HG02642 (cell line): ENCODE data around the gene RAPGEF4.

ENCODE experiments used
- ATAC-seq: cut with Tn5 transposase; IDR thresholded peaks from one replicate; pipeline ENCODE4 v1.9.1; 2021; ENCODE audit warnings: mild to moderate bottlenecking; ENCODE audit not compliant: unreplicated experiment, poor library complexity

Gene RAPGEF4

GRCh38 chr2:172819943-172820342, 84.3 kb downstream of the RAPGEF4 start:
- no peak for ATAC-seq

- ATAC-seq, result no peak
Observed at GRCh38 chr2:172821370-172822338, 86.0 kb downstream of the RAPGEF4 start.

DNA sequence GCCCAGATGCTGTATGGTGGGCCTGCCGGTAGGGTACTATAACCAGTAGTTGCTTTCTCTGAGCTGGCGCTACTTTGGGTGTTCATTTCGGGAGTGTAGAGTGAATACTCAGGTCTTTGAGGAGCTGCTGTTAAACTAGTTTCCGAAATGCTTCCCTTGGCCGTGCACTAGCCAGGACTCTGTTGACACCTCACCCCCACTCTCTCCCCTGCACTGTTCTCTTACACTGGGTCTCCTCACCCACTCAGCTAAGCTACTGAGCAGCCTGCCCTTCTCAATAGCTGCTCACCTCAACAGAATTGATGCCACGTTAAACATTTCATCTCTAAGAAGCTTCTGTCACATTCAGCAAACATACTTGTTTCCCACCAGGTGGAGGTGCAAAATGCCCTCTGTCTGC, 86.9 kb downstream of the RAPGEF4 start:
- ATAC-seq, result no peak

GRCh38 chr2:172823261-172823850, 87.7 kb downstream of the RAPGEF4 start:
- no peak for ATAC-seq

DNA sequence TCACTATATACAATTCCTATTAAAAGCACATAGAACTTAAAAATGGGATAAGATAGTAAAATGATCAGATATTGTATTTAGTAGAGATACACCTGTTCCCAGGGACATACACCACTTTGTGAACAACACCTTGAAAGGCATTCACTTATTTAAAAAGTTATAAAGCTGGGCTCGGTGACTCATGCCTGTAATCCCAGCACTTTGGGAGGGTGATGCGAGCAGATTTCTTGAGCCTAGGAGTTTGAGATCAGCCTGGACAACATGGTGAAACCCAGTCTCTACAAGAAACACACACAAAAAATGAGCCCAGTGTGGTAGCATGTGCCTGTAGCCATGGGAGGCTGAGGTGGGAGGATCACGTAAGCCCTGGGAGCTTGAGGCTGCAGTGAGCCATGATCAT, 90.9 kb downstream of the RAPGEF4 start:
- no peak for ATAC-seq

GRCh38 chr2:172829229-172829628, 93.6 kb downstream of the RAPGEF4 start:
- no peak for ATAC-seq

GRCh38 chr2:172830482-172830881, 94.8 kb downstream of the RAPGEF4 start:
- ATAC-seq, result no peak

DNA sequence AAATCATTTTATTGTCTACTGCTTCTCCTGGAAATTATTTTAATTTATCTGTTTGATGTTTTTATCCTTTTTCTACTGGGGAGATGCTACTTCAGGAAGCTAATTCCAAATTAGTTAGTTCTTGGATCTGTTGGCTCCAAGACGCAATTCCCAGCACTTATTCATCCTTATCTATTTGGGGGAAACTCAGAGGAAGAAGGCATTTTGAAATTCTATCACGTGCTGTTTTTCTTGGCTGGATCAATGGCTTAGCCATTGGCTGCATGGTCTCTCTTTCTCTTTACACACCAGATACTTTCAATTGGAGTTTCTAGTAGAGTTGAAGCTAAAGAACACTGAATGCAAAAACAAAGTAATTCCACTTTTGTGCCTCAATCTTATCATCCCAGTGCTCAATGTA, 98.3 kb downstream of the RAPGEF4 start:
- ATAC-seq, result no peak

DNA sequence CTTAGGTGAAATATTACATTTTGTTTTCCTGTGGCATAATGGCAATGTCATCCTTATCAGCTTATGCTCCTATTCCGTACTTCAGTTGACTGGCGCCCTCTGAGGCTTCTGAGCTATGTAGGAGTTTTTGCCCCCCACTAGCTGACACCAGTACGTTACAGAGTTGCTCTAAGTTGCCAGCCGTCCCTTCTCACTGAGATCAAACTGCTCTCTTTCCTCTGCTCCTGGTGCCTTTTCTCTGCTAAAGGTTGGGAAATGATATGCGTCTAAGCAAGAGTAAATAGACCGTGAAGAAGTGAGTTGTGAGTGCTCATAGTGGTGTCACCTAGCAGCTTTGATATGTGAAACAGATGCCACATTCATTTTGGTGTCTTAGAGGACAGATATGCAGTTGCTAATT, 99.2 kb downstream of the RAPGEF4 start:
- ATAC-seq, result no peak

DNA sequence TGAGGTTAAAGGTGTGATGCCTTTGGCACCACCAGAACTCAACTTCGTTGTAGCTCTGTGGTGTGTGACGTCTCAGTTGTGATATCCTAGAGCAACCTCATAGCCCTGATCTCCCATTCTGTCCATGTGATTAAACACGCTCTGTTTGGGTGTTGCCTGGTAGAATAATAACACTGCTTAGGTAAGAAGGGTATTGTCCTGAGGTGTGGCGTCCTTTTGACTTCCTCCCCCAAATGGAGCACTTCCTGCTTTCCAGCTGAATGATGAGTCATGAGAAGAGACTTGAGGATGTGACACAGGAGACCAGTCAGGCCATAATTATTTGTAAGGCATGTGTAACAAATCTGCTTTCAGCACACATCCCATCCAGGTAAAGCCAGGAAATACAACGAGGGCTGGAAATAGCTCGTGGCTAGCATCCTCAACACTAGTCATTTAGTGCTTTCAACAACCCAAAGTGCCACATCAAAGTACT, 100.7 kb downstream of the RAPGEF4 start:
- no peak for ATAC-seq

- ATAC-seq, result no peak
Observed at GRCh38 chr2:172836827-172837226, 101.2 kb downstream of the RAPGEF4 start.

DNA sequence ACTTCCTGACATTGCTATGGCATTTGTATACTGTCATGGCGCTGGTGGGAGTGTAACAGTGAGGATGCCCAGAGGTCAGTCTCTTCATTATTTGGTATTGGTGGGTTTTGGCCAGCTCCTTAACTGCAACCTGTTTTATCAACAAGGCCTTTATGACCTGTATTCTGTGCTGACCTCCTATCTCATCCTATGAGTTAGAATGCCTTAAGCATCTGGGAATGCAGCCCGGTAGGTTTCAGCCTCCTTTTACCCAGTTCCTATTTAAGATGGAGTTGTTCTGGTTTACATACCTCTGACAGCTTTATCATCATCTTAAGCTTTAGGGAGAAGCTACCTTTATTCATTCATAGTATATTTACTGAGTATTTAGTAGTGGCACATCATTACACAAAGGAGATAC, 103.8 kb downstream of the RAPGEF4 start:
- no peak for ATAC-seq

DNA sequence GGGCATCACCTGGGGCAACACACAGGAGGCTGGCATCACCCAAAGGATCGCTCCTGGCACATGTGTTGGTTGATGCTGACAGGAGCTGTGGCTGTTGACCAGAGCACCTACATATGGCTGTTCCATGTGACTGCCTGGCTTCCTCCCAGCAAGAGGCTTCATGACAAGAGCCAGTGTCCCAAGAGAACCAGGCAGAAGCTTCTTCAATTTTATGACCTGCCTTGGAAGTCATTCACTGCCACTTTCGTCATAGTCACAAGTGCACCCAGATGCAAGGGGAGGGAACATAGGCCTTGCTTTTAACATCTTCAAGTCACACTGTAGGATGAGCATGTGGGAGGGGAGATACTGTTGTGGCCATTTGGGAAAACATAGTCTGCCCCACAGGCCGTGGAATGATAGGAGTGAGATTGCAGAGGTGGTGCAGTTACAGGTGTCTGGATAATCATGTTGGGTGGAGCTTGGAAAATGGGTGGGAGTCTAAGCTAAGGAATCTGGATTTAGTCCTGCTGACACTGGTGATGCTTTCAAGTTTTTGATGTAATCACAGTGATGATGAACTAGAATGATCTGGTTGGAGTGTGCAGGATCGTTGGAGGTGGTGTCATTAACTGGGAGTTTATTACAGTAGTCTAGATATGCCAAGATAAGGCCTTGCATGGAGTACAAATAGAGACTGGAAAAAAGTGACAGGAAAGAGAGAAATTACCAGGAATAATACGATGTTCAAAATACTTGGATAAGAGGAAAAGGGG, 107.0 kb downstream of the RAPGEF4 start:
- ATAC-seq, result no peak

GRCh38 chr2:172843266-172843582, 107.6 kb downstream of the RAPGEF4 start:
- ATAC-seq, result no peak

GRCh38 chr2:172843902-172844715, 108.5 kb downstream of the RAPGEF4 start:
- no peak for ATAC-seq

GRCh38 chr2:172845028-172845630, 109.5 kb downstream of the RAPGEF4 start:
- ATAC-seq, result no peak

GRCh38 chr2:172846551-172846950, 110.9 kb downstream of the RAPGEF4 start:
- ATAC-seq, result no peak

- no peak for ATAC-seq
Observed at GRCh38 chr2:172847188-172847587, 111.5 kb downstream of the RAPGEF4 start.

- no peak for ATAC-seq
Observed at GRCh38 chr2:172848519-172848918, 112.9 kb downstream of the RAPGEF4 start.
